HuH-7.5 (cell line): ENCODE results near the gene KCNF1.
A peak's percentile ranks its signal among the peaks of the same experiment; 100 is the strongest.

Experiments used
- DNase-seq: peaks from one replicate; pipeline ENCODE4 v3.0.0; 2011; ENCODE audit warnings: low spot score

The KCNF1 gene, protein sequence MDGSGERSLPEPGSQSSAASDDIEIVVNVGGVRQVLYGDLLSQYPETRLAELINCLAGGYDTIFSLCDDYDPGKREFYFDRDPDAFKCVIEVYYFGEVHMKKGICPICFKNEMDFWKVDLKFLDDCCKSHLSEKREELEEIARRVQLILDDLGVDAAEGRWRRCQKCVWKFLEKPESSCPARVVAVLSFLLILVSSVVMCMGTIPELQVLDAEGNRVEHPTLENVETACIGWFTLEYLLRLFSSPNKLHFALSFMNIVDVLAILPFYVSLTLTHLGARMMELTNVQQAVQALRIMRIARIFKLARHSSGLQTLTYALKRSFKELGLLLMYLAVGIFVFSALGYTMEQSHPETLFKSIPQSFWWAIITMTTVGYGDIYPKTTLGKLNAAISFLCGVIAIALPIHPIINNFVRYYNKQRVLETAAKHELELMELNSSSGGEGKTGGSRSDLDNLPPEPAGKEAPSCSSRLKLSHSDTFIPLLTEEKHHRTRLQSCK

DNA sequence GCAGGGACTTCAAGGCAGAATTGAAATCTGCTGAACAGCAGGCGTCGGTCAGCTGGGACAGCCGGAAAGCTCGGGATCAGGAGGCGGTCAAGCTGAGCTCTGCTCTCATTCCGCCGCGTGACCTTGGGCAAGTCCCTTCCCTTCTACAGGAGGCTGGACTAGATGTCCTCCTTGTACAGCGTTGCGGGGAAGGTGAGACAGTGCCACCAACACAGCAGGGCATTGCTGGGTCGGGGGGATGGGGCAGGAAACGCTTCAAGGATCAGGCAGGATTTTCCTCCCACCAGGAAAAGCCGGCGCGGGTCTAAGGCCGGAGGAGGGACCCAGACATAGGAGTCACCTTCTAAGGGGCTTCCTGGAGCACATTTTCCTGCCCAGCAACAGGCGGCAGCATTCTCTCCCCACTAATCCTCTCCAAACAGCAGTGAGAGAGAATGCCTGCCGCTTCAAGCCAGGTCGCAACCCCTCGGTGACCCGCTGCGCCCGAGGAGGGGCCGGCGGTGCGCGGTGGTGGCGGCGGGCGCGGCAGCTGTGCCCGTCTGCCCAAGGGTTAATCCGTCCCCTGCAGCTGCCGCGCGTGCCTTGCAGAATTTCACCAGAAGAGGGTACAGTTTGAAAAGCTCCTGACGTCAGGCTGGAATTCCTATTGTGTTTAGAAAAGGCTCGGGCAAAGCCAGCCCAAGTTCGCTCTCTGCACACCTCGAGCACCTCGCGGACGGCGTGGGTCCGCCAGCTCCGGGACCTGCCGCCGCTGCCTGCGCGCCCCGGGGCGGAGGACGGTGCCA, at the start of gene KCNF1:
KCNF1 (plus strand) TSS at position 644 of the 785 bp plus-strand sequence. CDS start 493 bp downstream, outside the sequence.
- peak; percentile 50 for DNase-seq

- DNase-seq = no peak
Measured at GRCh38 chr2:10862330-10862729, 49.4 kb upstream of the KCNF1 start.

DNA sequence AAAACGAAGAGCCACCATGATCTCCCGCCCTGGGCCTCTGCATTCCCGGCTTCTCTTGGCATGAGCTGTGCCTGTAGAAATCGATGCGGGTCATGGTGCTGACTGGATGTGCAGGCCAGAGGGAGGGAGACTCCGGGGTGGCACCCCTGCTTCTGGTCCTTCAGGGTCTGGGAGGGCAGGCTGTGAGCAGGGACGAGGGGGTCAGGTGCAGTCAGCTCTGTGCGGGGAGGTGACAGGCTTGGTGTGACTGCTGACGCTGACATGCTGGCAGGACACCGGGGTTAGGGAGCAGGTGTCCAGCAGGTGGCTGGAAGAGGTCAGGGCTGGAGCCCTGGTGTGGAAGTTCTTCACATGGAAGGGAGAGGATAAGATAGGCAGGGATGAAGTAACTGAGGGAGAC, 48.7 kb upstream of the KCNF1 start:
- no peak for DNase-seq

GRCh38 chr2:10863837-10864236, 47.9 kb upstream of the KCNF1 start:
- no peak for DNase-seq

- DNase-seq = no peak
Measured at GRCh38 chr2:10864251-10864650, 47.5 kb upstream of the KCNF1 start.

DNA sequence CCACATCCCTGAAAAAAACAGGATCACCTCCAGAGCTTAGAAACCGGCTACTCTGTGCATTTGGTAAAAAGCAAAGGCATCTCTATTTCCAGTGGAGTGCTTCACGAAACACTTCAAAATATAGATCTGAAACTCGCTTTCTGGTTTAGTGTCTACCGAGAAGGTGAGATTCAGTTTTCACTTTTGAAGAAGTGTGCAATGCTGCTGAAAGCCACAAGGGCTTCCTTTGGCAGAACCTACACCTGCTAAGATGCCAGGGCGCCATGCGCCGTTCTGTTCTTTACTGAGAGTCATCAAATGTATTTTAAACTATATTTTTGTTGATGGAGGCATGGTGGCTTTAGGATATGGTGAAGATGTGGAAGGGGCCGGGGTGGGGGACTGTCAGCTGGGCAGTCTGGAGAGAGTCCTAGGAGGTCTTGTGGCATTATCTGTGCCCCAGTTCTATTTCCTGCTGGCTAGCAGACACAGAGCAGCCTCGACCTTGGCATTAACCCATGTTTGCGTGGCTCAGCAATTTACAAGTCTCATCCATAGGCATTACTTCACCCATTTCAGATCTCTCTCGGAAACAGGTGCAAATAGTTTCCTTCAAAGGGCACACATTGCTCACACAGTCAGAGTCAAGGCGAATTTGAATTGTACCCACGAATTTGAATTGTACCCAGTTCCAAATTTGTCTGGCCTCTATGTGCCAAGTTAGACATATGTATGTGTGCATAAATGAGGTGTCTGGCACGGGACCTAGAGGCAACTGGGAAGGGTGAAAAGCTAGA, 46.7 kb upstream of the KCNF1 start:
- no peak for DNase-seq

DNA sequence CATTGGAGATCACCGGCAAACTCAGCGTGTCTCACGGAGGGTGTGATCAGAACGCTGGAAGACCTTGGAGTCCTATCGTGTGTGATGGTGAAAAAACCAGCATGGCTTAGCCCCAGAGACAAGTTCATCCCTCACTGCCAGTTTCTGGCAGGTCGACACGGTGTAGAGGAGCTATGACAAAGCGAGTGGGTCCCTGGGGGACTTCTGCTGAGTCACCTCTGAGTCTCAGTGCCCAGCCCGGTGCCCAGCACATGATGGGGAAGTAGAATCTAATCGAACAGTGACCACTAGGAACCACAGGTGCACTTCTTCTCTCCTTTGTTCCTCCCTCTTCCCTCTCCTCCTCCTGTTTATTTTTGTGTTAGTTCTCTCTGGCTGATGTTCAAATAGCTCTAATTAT, 45.9 kb upstream of the KCNF1 start:
- DNase-seq = no peak

- no peak for DNase-seq
Measured at GRCh38 chr2:10867692-10868420, 43.9 kb upstream of the KCNF1 start.

DNA sequence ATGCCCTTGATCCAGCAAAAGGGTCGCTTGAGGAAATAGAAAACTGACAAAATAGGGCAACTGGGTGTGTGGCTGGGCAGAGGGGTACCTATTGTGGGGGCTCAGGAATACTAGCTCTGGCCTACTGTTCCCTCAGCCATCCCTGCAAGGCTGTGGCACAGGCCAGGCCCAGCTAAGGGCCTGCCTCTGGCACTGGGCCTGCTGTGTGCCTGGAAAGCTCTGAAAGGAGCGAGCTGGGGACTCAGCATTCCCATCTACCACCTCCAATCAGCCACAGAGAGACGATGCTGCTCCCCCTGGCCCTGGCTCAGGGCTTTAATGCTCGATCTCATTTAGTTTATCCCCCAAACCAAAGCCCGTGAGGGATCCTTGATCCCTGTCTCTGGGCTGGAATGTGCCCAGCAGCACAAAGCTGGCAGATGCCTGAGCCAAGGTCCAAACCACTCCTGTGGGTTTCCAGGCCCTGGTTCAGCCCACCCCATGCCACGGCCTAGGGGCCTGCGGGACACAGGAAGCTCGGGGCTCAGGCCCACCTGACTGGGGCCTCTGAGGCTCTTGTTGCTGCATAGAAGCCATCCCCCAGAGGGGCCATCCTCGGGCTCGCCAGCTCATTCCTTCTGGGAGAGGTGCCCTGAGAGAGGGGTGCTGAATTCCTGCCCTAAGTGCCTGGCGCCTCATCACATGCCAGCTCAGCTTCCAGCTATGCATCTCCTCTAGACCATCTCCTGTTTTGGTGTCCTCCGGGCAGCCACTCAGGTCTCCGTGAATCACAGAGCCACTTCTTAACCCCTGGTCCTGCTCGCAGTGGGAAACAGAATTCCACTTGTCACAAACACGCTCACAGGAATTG, 43.0 kb upstream of the KCNF1 start:
- no peak for DNase-seq

DNA sequence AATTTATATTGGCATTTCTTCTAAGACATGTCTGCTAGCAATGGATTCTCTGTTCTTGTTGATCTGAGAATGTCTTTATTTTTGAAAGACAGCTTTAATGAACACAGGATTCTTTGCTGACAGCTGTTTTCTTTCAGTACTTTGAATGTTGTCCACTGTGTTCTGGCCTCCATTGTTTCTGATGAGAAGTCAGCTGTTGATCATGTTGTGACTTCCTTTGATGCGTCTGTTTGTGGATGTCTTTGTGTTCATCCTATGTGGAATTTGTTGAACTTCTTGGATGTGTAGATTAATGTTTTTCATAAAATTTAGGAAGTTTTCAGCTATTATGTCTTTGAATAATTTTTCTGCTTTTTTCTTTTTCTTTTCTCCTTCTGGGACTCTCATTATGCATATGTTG, 39.8 kb upstream of the KCNF1 start:
- DNase-seq = no peak

DNA sequence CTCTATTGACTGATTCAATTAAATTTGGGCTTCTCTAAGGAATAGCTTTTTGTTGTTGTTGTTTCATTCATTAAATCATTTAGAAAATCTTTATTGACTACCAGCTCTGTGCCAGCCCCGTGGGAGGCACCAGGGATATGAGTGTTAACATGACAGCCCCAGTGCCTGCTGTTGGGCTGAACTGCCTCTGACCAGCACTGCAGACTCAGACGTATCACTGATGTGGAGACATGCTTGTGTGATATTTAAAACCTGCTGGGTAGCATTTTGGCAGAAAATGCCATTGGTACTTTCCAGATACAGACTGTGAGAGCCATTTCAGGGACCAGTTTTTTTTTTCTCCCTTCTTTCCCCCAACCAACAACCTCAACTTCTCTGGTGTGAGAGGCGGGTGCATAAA, 38.6 kb upstream of the KCNF1 start:
- no peak for DNase-seq

GRCh38 chr2:10873790-10874437, 37.8 kb upstream of the KCNF1 start:
- no peak for DNase-seq

- no peak for DNase-seq
Measured at GRCh38 chr2:10875126-10875525, 36.6 kb upstream of the KCNF1 start.

GRCh38 chr2:10876394-10876793, 35.3 kb upstream of the KCNF1 start:
- DNase-seq = no peak

- DNase-seq = no peak
Measured at GRCh38 chr2:10876963-10877362, 34.8 kb upstream of the KCNF1 start.

- no peak for DNase-seq
Measured at GRCh38 chr2:10877651-10878111, 34.1 kb upstream of the KCNF1 start.

DNA sequence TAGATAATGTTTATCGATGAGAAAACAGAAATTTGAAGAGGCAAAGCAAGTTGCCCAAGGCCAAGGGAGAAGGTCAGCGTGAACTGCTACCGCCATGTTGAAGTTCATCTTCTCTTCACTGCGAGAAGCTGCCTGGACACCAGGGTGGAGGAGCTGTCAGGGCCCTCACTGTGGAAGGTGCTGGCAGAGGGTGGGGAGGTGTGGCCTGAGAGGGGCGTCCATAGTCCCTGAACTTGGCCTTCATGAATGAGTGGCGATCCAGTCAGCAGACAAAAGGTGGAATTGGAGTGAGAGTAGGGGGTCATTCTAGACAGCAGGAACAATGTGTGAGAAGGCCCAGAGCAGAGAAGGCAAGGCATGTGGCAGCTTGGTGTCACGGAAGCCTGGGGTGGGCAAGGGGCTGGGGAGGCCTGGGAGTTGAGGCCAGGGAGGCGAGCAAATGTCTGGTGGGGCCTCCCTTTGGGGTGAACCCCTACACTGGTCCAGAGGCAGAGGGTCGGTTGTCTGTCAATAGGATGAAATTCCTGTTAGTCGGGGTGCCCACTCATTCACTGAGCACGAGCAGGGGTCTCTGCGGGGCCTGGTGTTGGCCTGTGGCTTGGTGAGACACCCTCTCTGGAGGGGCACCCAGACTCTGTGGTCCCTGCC, 33.3 kb upstream of the KCNF1 start:
- DNase-seq = no peak

GRCh38 chr2:10879159-10879558, 32.6 kb upstream of the KCNF1 start:
- no peak for DNase-seq
